DOHH2 (cell line): ENCODE measurements around the gene CNN3.
"Not testable (repeated sequence)": the region's sequence is repeated elsewhere in the genome, so short reads cannot be mapped to it uniquely, and the experiment has no call there.

Experiments used
- H3F3A ChIP-seq: fragments of 200-600 bp; sonication (generic), shearing (Covaris generic); 2 replicates; pipeline ENCODE4 v1.6.0; 2016; ENCODE audit warnings: antibody characterized with exemption, mild to moderate bottlenecking; ENCODE audit not compliant: control insufficient read depth, insufficient read depth
- H3K27ac ChIP-seq: fragments of 200-600 bp; sonication (generic); 2 replicates; pipeline ENCODE4 v1.5.1; 2014; ENCODE audit warnings: low read depth, mild to moderate bottlenecking, low read length, moderate library complexity
- H3K27me3 ChIP-seq: fragments of 200-600 bp; sonication (generic); 2 replicates; pipeline ENCODE4 v1.6.1; 2014; ENCODE audit warnings: mild to moderate bottlenecking, low read length, mixed read lengths; ENCODE audit not compliant: control insufficient read depth
- H3K36me3 ChIP-seq: fragments of 200-600 bp; sonication (generic); 2 replicates; pipeline ENCODE4 v1.6.1; 2014; ENCODE audit warnings: mild to moderate bottlenecking, low read length, moderate library complexity, mixed read lengths; ENCODE audit not compliant: control insufficient read depth
- H3K4me1 ChIP-seq: fragments of 200-600 bp; sonication (generic); 2 replicates; pipeline ENCODE4 v1.6.1; 2014; ENCODE audit warnings: mild to moderate bottlenecking, low read length, mixed read lengths; ENCODE audit not compliant: control insufficient read depth
- H3K4me2 ChIP-seq: fragments of 200-600 bp; sonication (generic); 2 replicates; pipeline ENCODE4 v1.6.0; 2014; ENCODE audit warnings: mild to moderate bottlenecking, low read length, moderate library complexity
- H3K4me3 ChIP-seq: fragments of 200-600 bp; sonication (generic); 2 replicates; pipeline ENCODE4 v1.5.1; 2014; ENCODE audit warnings: mild to moderate bottlenecking, low read length, mixed read lengths
- H3K79me2 ChIP-seq: fragments of 200-600 bp; sonication (generic); 2 replicates; pipeline ENCODE4 v1.6.1; 2014; ENCODE audit warnings: mild to moderate bottlenecking, low read length, mixed read lengths; ENCODE audit not compliant: control insufficient read depth
- H3K9me2 ChIP-seq: fragments of 200-600 bp; sonication (generic); replicated peaks from 2 replicates; pipeline ENCODE4 v1.6.1; 2014; ENCODE audit warnings: mild to moderate bottlenecking, low read length, mixed read lengths; ENCODE audit not compliant: control insufficient read depth
- H3K9me3 ChIP-seq: fragments of 200-600 bp; sonication (generic); 2 replicates; pipeline ENCODE4 v1.6.1; 2014; ENCODE audit warnings: antibody characterized with exemption, low read length, mixed read lengths; ENCODE audit not compliant: control insufficient read depth, insufficient read depth
- H4K20me1 ChIP-seq: fragments of 200-600 bp; sonication (generic); 2 replicates; pipeline ENCODE4 v1.6.0; 2014; ENCODE audit warnings: low read depth, mild to moderate bottlenecking, antibody characterized with exemption, low read length, moderate library complexity; ENCODE audit not compliant: control insufficient read depth, insufficient read depth
- CTCF ChIP-seq: fragments of 200-600 bp; sonication (generic); IDR thresholded peaks from one replicate; pipeline ENCODE4 v1.5.1; 2014; ENCODE audit warnings: antibody characterized with exemption, mild to moderate bottlenecking, low read depth, low read length; ENCODE audit not compliant: poor library complexity, severe bottlenecking
- EZH2phosphoT487 ChIP-seq: fragments of 200-600 bp; sonication (generic); IDR thresholded peaks from 2 replicates; pipeline ENCODE4 v1.6.1; 2017; ENCODE audit warnings: borderline replicate concordance, mild to moderate bottlenecking, antibody characterized with exemption, low read length, moderate library complexity, mixed read lengths

CNN3 gene

GRCh38 chr1:94946886-94947285 is 20.0 kb upstream of the CNN3 start:
- Histone ChIP-seq H3K79me2 (no peaks in the 10 kb centered on the region), H3K27me3 (peaks cover 12% of the 10 kb centered on the region), H3K9me2 (no peaks in the 10 kb centered on the region), H3K27ac (no peak overlapping the region), H3F3A (no peaks in the 10 kb centered on the region), H4K20me1 (no peaks in the 10 kb centered on the region), H3K4me1 (no peaks in the 10 kb centered on the region), H3K9me3 (no peaks in the 10 kb centered on the region), H3K4me2 (no peak overlapping the region), H3K4me3 (no peak overlapping the region), H3K36me3 (no peaks in the 10 kb centered on the region)
- no peak for TF ChIP-seq EZH2phosphoT487
- no peak for TF ChIP-seq CTCF

- Histone ChIP-seq H4K20me1 (no peaks in the 10 kb centered on the region), H3K4me2 (no peak overlapping the region), H3K27ac (no peak overlapping the region)
These were observed 15.5 kb upstream of the CNN3 start for GRCh38 chr1:94942171-94943128.

GRCh38 chr1:94941480-94941879 is 14.6 kb upstream of the CNN3 start:
- not testable (repeated sequence) for H4K20me1 ChIP-seq, H3F3A ChIP-seq, H3K36me3 ChIP-seq, H3K79me2 ChIP-seq, H3K4me2 ChIP-seq, H3K27ac ChIP-seq, H3K4me1 ChIP-seq, H3K9me3 ChIP-seq, H3K9me2 ChIP-seq, H3K4me3 ChIP-seq
- peaks cover 12% of the 10 kb centered on the region for H3K27me3 ChIP-seq

More at GRCh38 chr1:94942171-94943128, 15.5 kb upstream of the CNN3 start:
- H3K9me3 ChIP-seq, result no peaks in the 10 kb centered on the region
- no peaks in the 10 kb centered on the region for H3F3A ChIP-seq
- no peak for TF ChIP-seq EZH2phosphoT487
- no peak for TF ChIP-seq CTCF
- peaks cover 12% of the 10 kb centered on the region for H3K27me3 ChIP-seq
- no peak overlapping the region for H3K4me3 ChIP-seq
- no peaks in the 10 kb centered on the region for H3K36me3 ChIP-seq
- H3K79me2 ChIP-seq, result no peaks in the 10 kb centered on the region
- no peaks in the 10 kb centered on the region for H3K4me1 ChIP-seq
- H3K9me2 ChIP-seq, result no peaks in the 10 kb centered on the region

- no peak overlapping the region for H3K4me2 ChIP-seq
- no peaks in the 10 kb centered on the region for H3K36me3 ChIP-seq
- no peaks in the 10 kb centered on the region for H3K9me2 ChIP-seq
- no peaks in the 10 kb centered on the region for H3K9me3 ChIP-seq
- TF ChIP-seq EZH2phosphoT487, result no peak
- no peak for TF ChIP-seq CTCF
- H3K27ac ChIP-seq, result no peak overlapping the region
- H3K4me1 ChIP-seq, result no peaks in the 10 kb centered on the region
- H3F3A ChIP-seq, result no peaks in the 10 kb centered on the region
- H4K20me1 ChIP-seq, result no peaks in the 10 kb centered on the region
- peaks cover 12% of the 10 kb centered on the region for H3K27me3 ChIP-seq
- no peak overlapping the region for H3K4me3 ChIP-seq
- no peaks in the 10 kb centered on the region for H3K79me2 ChIP-seq
These were observed 13.8 kb upstream of the CNN3 start for GRCh38 chr1:94940738-94941137.
